Loucy (cell line): ENCODE results near the gene ELMO1.

Experiments used
- H2AFZ ChIP-seq: fragments of 200-600 bp; sonication (generic); 2 replicates; pipeline ENCODE4 v1.6.0; 2016; ENCODE audit warnings: antibody characterized with exemption, mild to moderate bottlenecking, low read length, moderate library complexity
- H3F3A ChIP-seq: fragments of 200-600 bp; 2 replicates; pipeline ENCODE4 v1.6.0; 2016; ENCODE audit warnings: antibody characterized with exemption, low read depth, mild to moderate bottlenecking
- H3K27me3 ChIP-seq: fragments of 200-600 bp; sonication (generic); 2 replicates; pipeline ENCODE4 v1.6.1; 2014; ENCODE audit warnings: low read length, mild to moderate bottlenecking; ENCODE audit not compliant: insufficient read depth, poor library complexity, severe bottlenecking
- H3K36me3 ChIP-seq: fragments of 200-600 bp; sonication (generic); 2 replicates; pipeline ENCODE4 v1.6.1; 2016; ENCODE audit warnings: low read length; ENCODE audit not compliant: insufficient read depth
- H3K4me1 ChIP-seq: fragments of 200-600 bp; sonication (generic); 2 replicates; pipeline ENCODE4 v1.5.1; 2014; ENCODE audit warnings: low read length, mild to moderate bottlenecking; ENCODE audit not compliant: insufficient read depth, poor library complexity, severe bottlenecking
- H3K4me2 ChIP-seq: fragments of 200-600 bp; sonication (generic); 2 replicates; pipeline ENCODE4 v1.6.0; 2014; ENCODE audit warnings: antibody characterized with exemption, low read length, low read depth, mild to moderate bottlenecking; ENCODE audit not compliant: poor library complexity, severe bottlenecking
- H3K4me3 ChIP-seq: fragments of 200-600 bp; sonication (generic); 2 replicates; pipeline ENCODE4 v1.5.1; 2014; ENCODE audit warnings: low read length, mild to moderate bottlenecking, mixed read lengths; ENCODE audit not compliant: poor library complexity, severe bottlenecking
- H3K79me2 ChIP-seq: fragments of 200-600 bp; sonication (generic); 2 replicates; pipeline ENCODE4 v1.6.1; 2014; ENCODE audit warnings: low read length; ENCODE audit not compliant: insufficient read depth
- H3K9ac ChIP-seq: fragments of 200-600 bp; sonication (generic); 2 replicates; pipeline ENCODE4 v1.6.0; 2014; ENCODE audit warnings: mild to moderate bottlenecking, low read depth, low read length, moderate library complexity; ENCODE audit not compliant: poor library complexity, severe bottlenecking
- H3K9me2 ChIP-seq: fragments of 200-600 bp; sonication (generic); replicated peaks from 2 replicates; pipeline ENCODE4 v1.6.1; 2016; ENCODE audit warnings: low read depth, low read length, mixed read lengths
- H3K9me3 ChIP-seq: fragments of 200-600 bp; sonication (generic); 2 replicates; pipeline ENCODE4 v1.6.1; 2014; ENCODE audit warnings: mild to moderate bottlenecking, antibody characterized with exemption, low read length, low read depth; ENCODE audit not compliant: insufficient read depth
- H4K20me1 ChIP-seq: fragments of 200-600 bp; sonication (generic); 2 replicates; pipeline ENCODE4 v1.6.0; 2014; ENCODE audit warnings: antibody characterized with exemption, low read length, mild to moderate bottlenecking; ENCODE audit not compliant: insufficient read depth, poor library complexity, severe bottlenecking
- EZH2phosphoT487 ChIP-seq: fragments of 200-600 bp; IDR thresholded peaks from 2 replicates; pipeline ENCODE4 v1.6.1; 2018; ENCODE audit warnings: antibody characterized with exemption, mild to moderate bottlenecking, moderate library complexity, borderline replicate concordance
- TF ChIP-seq, protein P1 (sequence below): fragments of 200-600 bp; sonication (generic); conservative IDR thresholded peaks from 2 replicates; pipeline ENCODE4 v1.5.1; 2014; ENCODE audit warnings: mild to moderate bottlenecking, antibody characterized with exemption, low read length

ELMO1 gene

GRCh38 chr7:37356911-37357636, 91.6 kb downstream of the ELMO1 start:
- Histone ChIP-seq H4K20me1 (peaks cover 7% of the 10 kb centered on the region), H3K36me3 (no peaks in the 10 kb centered on the region), H3K79me2 (peaks cover 17% of the 10 kb centered on the region), H3K4me1 (peaks cover 70% of the 10 kb centered on the region), H3K4me3 (peak overlapping the region; percentile 36), H3F3A (peaks cover 22% of the 10 kb centered on the region), H3K9me3 (no peaks in the 10 kb centered on the region), H3K9me2 (no peaks in the 10 kb centered on the region), H2AFZ (no peak overlapping the region), H3K4me2 (peak overlapping the region; percentile 56), H3K9ac (peak overlapping the region; percentile 36), H3K27me3 (no peaks in the 10 kb centered on the region)
- TF ChIP-seq EZH2phosphoT487: no peak
- TF ChIP-seq, protein P1, sequence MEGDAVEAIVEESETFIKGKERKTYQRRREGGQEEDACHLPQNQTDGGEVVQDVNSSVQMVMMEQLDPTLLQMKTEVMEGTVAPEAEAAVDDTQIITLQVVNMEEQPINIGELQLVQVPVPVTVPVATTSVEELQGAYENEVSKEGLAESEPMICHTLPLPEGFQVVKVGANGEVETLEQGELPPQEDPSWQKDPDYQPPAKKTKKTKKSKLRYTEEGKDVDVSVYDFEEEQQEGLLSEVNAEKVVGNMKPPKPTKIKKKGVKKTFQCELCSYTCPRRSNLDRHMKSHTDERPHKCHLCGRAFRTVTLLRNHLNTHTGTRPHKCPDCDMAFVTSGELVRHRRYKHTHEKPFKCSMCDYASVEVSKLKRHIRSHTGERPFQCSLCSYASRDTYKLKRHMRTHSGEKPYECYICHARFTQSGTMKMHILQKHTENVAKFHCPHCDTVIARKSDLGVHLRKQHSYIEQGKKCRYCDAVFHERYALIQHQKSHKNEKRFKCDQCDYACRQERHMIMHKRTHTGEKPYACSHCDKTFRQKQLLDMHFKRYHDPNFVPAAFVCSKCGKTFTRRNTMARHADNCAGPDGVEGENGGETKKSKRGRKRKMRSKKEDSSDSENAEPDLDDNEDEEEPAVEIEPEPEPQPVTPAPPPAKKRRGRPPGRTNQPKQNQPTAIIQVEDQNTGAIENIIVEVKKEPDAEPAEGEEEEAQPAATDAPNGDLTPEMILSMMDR: no peak

GRCh38 chr7:37354656-37355131, 94.0 kb downstream of the ELMO1 start:
- Histone ChIP-seq H3K79me2 (peaks cover 38% of the 10 kb centered on the region), H3K4me3 (peak overlapping the region; percentile 81), H3K36me3 (no peaks in the 10 kb centered on the region), H3K27me3 (no peaks in the 10 kb centered on the region), H3K9me2 (no peaks in the 10 kb centered on the region), H3K4me2 (peak overlapping the region; percentile 80), H4K20me1 (peaks cover 11% of the 10 kb centered on the region), H3K9me3 (no peaks in the 10 kb centered on the region), H3K9ac (peak overlapping the region; percentile 72), H2AFZ (peak overlapping the region; percentile 6; the same call in 1 of the 2 replicates), H3F3A (peaks cover 22% of the 10 kb centered on the region), H3K4me1 (peaks cover 84% of the 10 kb centered on the region)
- TF ChIP-seq, protein P1: no peak
- TF ChIP-seq EZH2phosphoT487: no peak

- Histone ChIP-seq H3K79me2 (peaks cover 34% of the 10 kb centered on the region), H3K4me2 (peak overlapping the region; percentile 80), H3K9ac (peak overlapping the region; percentile 72), H3K4me1 (peaks cover 82% of the 10 kb centered on the region), H2AFZ (peak overlapping the region; percentile 79; the same call in 1 of the 2 replicates), H3F3A (peaks cover 22% of the 10 kb centered on the region), H4K20me1 (peaks cover 11% of the 10 kb centered on the region), H3K36me3 (no peaks in the 10 kb centered on the region), H3K27me3 (no peaks in the 10 kb centered on the region), H3K9me2 (no peaks in the 10 kb centered on the region), H3K9me3 (no peaks in the 10 kb centered on the region), H3K4me3 (peak overlapping the region; percentile 81)
- TF ChIP-seq EZH2phosphoT487: no peak
- TF ChIP-seq, protein P1: no peak
Measured at GRCh38 chr7:37353949-37354655, 94.6 kb downstream of the ELMO1 start.
